Mammary epithelial cell (primary cell): Measurements from ENCODE around the gene SPECC1L.

ENCODE experiments used
- EZH2 ChIP-seq: IDR thresholded peaks from 2 replicates; pipeline ENCODE4 v1.6.1; 2012; ENCODE audit warnings: low read length, inconsistent platforms, borderline replicate concordance
- TF ChIP-seq, protein P1 (sequence below), 2 donors: IDR thresholded peaks in 1 of 2; conservative IDR thresholded peaks in 1 of 2; 2 replicates each; pipeline ENCODE4 v1.5.1; 2011 to 2012; ENCODE audit warnings: inconsistent platforms in 2 of 2, low read length in 2 of 2, mild to moderate bottlenecking in 2 of 2, control low read depth in 1 of 2, low read depth in 1 of 2; ENCODE audit not compliant: insufficient read depth in 1 of 2; ENCODE audit errors: extremely low read depth in 1 of 2

DNA sequence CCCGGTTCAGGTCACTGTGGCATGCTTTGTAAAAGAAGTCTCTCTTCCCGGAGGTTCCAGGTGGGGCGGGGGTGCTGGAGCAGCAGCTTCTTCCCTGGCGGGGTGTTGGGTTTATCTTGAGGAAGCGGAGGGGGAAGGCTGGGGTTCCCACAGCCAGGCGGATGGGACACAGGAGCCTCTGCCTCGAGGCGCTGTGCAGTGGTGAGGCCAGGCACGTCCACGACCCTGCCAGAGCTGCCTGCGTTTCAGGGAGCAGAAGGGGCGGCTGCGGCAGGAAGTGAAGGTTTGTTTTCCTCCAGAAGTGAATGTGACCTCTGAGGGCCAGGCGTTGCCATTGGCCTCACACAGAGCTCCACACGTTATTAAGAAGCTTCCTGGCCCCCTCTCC, 136.6 kb downstream of the SPECC1L start:
- TF ChIP-seq, protein P1, sequence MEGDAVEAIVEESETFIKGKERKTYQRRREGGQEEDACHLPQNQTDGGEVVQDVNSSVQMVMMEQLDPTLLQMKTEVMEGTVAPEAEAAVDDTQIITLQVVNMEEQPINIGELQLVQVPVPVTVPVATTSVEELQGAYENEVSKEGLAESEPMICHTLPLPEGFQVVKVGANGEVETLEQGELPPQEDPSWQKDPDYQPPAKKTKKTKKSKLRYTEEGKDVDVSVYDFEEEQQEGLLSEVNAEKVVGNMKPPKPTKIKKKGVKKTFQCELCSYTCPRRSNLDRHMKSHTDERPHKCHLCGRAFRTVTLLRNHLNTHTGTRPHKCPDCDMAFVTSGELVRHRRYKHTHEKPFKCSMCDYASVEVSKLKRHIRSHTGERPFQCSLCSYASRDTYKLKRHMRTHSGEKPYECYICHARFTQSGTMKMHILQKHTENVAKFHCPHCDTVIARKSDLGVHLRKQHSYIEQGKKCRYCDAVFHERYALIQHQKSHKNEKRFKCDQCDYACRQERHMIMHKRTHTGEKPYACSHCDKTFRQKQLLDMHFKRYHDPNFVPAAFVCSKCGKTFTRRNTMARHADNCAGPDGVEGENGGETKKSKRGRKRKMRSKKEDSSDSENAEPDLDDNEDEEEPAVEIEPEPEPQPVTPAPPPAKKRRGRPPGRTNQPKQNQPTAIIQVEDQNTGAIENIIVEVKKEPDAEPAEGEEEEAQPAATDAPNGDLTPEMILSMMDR (conservative IDR thresholded peaks at IDR 0.05 in 1 of 2, IDR thresholded peaks at IDR 0.05 in 1 of 2; ENCODE audit: extremely low read depth in 1 of 2, insufficient read depth in 1 of 2, low read depth in 1 of 2, low read length in 2 of 2): no peak
- no peak for TF ChIP-seq EZH2
